ENCODE data around the gene NRP2. TPM values are rescaled to one million over a fixed set of nuclear protein-coding genes. Genes with fewer than 3 reads are reported as not detected.

NRP2 gene
- total and polyA plus RNA-seq, 2 donors: 6.4 to 11.7 TPM

- Histone ChIP-seq H3K36me3 (ENCODE audit: control insufficient read depth in 2 of 2, insufficient read depth in 2 of 2, low read length in 1 of 2) (no peaks in the 10 kb centered on the region), H3K27me3 (ENCODE audit: control insufficient read depth in 2 of 2, insufficient read depth in 1 of 2, low read length in 1 of 2) (no peaks in the 10 kb centered on the region), H3K4me3 (ENCODE audit: low read length in 2 of 2) (no peak overlapping the region), H3K27ac (ENCODE audit: low read depth in 1 of 2, low read length in 1 of 2) (no peak overlapping the region), H3K4me1 (ENCODE audit: control insufficient read depth in 2 of 2, insufficient read depth in 2 of 2, low read length in 2 of 2) (no peaks in the 10 kb centered on the region), H3K9me3 (ENCODE audit: control insufficient read depth in 2 of 2, insufficient read depth in 1 of 2, low read length in 1 of 2) (no peaks in the 10 kb centered on the region)
- no peak for DNase-seq (ENCODE audit: low read depth in 6 of 9, low spot score in 9 of 9)
- WGBS: 91% methylated on average over 1 of the region's 1 CpG
Observed at GRCh38 chr2:205673312-205673711, 9.0 kb upstream of the NRP2 start.

GRCh38 chr2:205675861-205676516, 6.3 kb upstream of the NRP2 start:
- WGBS: 48% methylated on average over 7 of the region's 7 CpGs
- Histone ChIP-seq H3K4me1 (ENCODE audit: control insufficient read depth in 2 of 2, insufficient read depth in 2 of 2, low read length in 2 of 2) (no peaks in the 10 kb centered on the region), H3K27ac (ENCODE audit: low read depth in 1 of 2, low read length in 1 of 2) (no peak overlapping the region), H3K4me3 (ENCODE audit: low read length in 2 of 2) (no peak overlapping the region), H3K9me3 (ENCODE audit: control insufficient read depth in 2 of 2, insufficient read depth in 1 of 2, low read length in 1 of 2) (no peaks in the 10 kb centered on the region), H3K36me3 (ENCODE audit: control insufficient read depth in 2 of 2, insufficient read depth in 2 of 2, low read length in 1 of 2) (no peaks in the 10 kb centered on the region), H3K27me3 (ENCODE audit: control insufficient read depth in 2 of 2, insufficient read depth in 1 of 2, low read length in 1 of 2) (peaks cover 4 to 17% of the 10 kb centered on the region in 2 donors)
- peak in 2 of 9 donors; percentile 24 to 48 for DNase-seq (ENCODE audit: low read depth in 6 of 9, low spot score in 9 of 9)

- WGBS: 88% methylated on average over 9 of the region's 9 CpGs
- H3K27me3 ChIP-seq (ENCODE audit: control insufficient read depth in 2 of 2, insufficient read depth in 1 of 2, low read length in 1 of 2): peaks cover 23 to 43% of the 10 kb centered on the region in 2 donors
- H3K9me3 ChIP-seq (ENCODE audit: control insufficient read depth in 2 of 2, insufficient read depth in 1 of 2, low read length in 1 of 2): no peaks in the 10 kb centered on the region
- peak overlapping the region in 1 of 2 donors; percentile 53 for H3K27ac ChIP-seq (ENCODE audit: low read depth in 1 of 2, low read length in 1 of 2)
- peak in 1 of 9 donors; percentile 19 for DNase-seq (ENCODE audit: low read depth in 6 of 9, low spot score in 9 of 9)
- H3K4me1 ChIP-seq (ENCODE audit: control insufficient read depth in 2 of 2, insufficient read depth in 2 of 2, low read length in 2 of 2): peaks cover 0 to 8% of the 10 kb centered on the region in 2 donors
- H3K36me3 ChIP-seq (ENCODE audit: control insufficient read depth in 2 of 2, insufficient read depth in 2 of 2, low read length in 1 of 2): no peaks in the 10 kb centered on the region
- no peak overlapping the region for H3K4me3 ChIP-seq (ENCODE audit: low read length in 2 of 2)
Observed at GRCh38 chr2:205678541-205679142, 3.7 kb upstream of the NRP2 start.

GRCh38 chr2:205679410-205680009, 2.8 kb upstream of the NRP2 start:
- 73% methylated on average over 5 of the region's 5 CpGs for WGBS
- no peak for DNase-seq (ENCODE audit: low read depth in 6 of 9, low spot score in 9 of 9)
- Histone ChIP-seq H3K4me3 (ENCODE audit: low read length in 2 of 2) (no peak overlapping the region), H3K4me1 (ENCODE audit: control insufficient read depth in 2 of 2, insufficient read depth in 2 of 2, low read length in 2 of 2) (peaks cover 0 to 8% of the 10 kb centered on the region in 2 donors), H3K27ac (ENCODE audit: low read depth in 1 of 2, low read length in 1 of 2) (peak overlapping the region in 1 of 2 donors; percentile 21), H3K36me3 (ENCODE audit: control insufficient read depth in 2 of 2, insufficient read depth in 2 of 2, low read length in 1 of 2) (no peaks in the 10 kb centered on the region), H3K9me3 (ENCODE audit: control insufficient read depth in 2 of 2, insufficient read depth in 1 of 2, low read length in 1 of 2) (no peaks in the 10 kb centered on the region), H3K27me3 (ENCODE audit: control insufficient read depth in 2 of 2, insufficient read depth in 1 of 2, low read length in 1 of 2) (peaks cover 31 to 52% of the 10 kb centered on the region in 2 donors)

- H3K27ac ChIP-seq (ENCODE audit: low read depth in 1 of 2, low read length in 1 of 2): no peak overlapping the region
Observed at GRCh38 chr2:205680067-205680466, 2.2 kb upstream of the NRP2 start.

GRCh38 chr2:205680903-205681302, 1.4 kb upstream of the NRP2 start:
- peaks cover 0 to 8% of the 10 kb centered on the region in 2 donors for H3K4me1 ChIP-seq (ENCODE audit: control insufficient read depth in 2 of 2, insufficient read depth in 2 of 2, low read length in 2 of 2)
- no peaks in the 10 kb centered on the region for H3K9me3 ChIP-seq (ENCODE audit: control insufficient read depth in 2 of 2, insufficient read depth in 1 of 2, low read length in 1 of 2)
- H3K36me3 ChIP-seq (ENCODE audit: control insufficient read depth in 2 of 2, insufficient read depth in 2 of 2, low read length in 1 of 2): no peaks in the 10 kb centered on the region
- no peak overlapping the region for H3K4me3 ChIP-seq (ENCODE audit: low read length in 2 of 2)
- WGBS: 71% methylated on average over 4 of the region's 4 CpGs
- no peak for DNase-seq (ENCODE audit: low read depth in 6 of 9, low spot score in 9 of 9)
- peaks cover 45 to 66% of the 10 kb centered on the region in 2 donors for H3K27me3 ChIP-seq (ENCODE audit: control insufficient read depth in 2 of 2, insufficient read depth in 1 of 2, low read length in 1 of 2)
- H3K27ac ChIP-seq (ENCODE audit: low read depth in 1 of 2, low read length in 1 of 2): no peak overlapping the region

More at GRCh38 chr2:205680067-205680466, 2.2 kb upstream of the NRP2 start:
- peak in 4 of 9 donors; percentile 37 to 70 (median 41) for DNase-seq (ENCODE audit: low read depth in 6 of 9, low spot score in 9 of 9)
- no peaks in the 10 kb centered on the region for H3K9me3 ChIP-seq (ENCODE audit: control insufficient read depth in 2 of 2, insufficient read depth in 1 of 2, low read length in 1 of 2)
- peaks cover 36 to 58% of the 10 kb centered on the region in 2 donors for H3K27me3 ChIP-seq (ENCODE audit: control insufficient read depth in 2 of 2, insufficient read depth in 1 of 2, low read length in 1 of 2)
- H3K4me1 ChIP-seq (ENCODE audit: control insufficient read depth in 2 of 2, insufficient read depth in 2 of 2, low read length in 2 of 2): peaks cover 0 to 8% of the 10 kb centered on the region in 2 donors
- H3K36me3 ChIP-seq (ENCODE audit: control insufficient read depth in 2 of 2, insufficient read depth in 2 of 2, low read length in 1 of 2): no peaks in the 10 kb centered on the region
- no peak overlapping the region for H3K4me3 ChIP-seq (ENCODE audit: low read length in 2 of 2)
- WGBS: 20% methylated on average over 3 of the region's 3 CpGs

- H3K4me3 ChIP-seq (ENCODE audit: low read length in 2 of 2): peak overlapping the region; percentile 23 to 26
- H3K27ac ChIP-seq (ENCODE audit: low read depth in 1 of 2, low read length in 1 of 2): peak overlapping the region in 1 of 2 donors; percentile 33
- H3K27me3 ChIP-seq (ENCODE audit: control insufficient read depth in 2 of 2, insufficient read depth in 1 of 2, low read length in 1 of 2): peaks cover 51 to 73% of the 10 kb centered on the region in 2 donors
- H3K36me3 ChIP-seq (ENCODE audit: control insufficient read depth in 2 of 2, insufficient read depth in 2 of 2, low read length in 1 of 2): no peaks in the 10 kb centered on the region
- H3K9me3 ChIP-seq (ENCODE audit: control insufficient read depth in 2 of 2, insufficient read depth in 1 of 2, low read length in 1 of 2): no peaks in the 10 kb centered on the region
- H3K4me1 ChIP-seq (ENCODE audit: control insufficient read depth in 2 of 2, insufficient read depth in 2 of 2, low read length in 2 of 2): peaks cover 0 to 15% of the 10 kb centered on the region in 2 donors
- DNase-seq (ENCODE audit: low read depth in 6 of 9, low spot score in 9 of 9): peak in 1 of 9 donors; percentile 15
- 9% methylated on average over 49 of the region's 49 CpGs for WGBS
Observed at GRCh38 chr2:205681401-205682238, 681 bp upstream of the NRP2 start.

- Histone ChIP-seq H3K36me3 (ENCODE audit: control insufficient read depth in 2 of 2, insufficient read depth in 2 of 2, low read length in 1 of 2) (no peaks in the 10 kb centered on the region), H3K9me3 (ENCODE audit: control insufficient read depth in 2 of 2, insufficient read depth in 1 of 2, low read length in 1 of 2) (no peaks in the 10 kb centered on the region), H3K4me1 (ENCODE audit: control insufficient read depth in 2 of 2, insufficient read depth in 2 of 2, low read length in 2 of 2) (peaks cover 0 to 16% of the 10 kb centered on the region in 2 donors), H3K27ac (ENCODE audit: low read depth in 1 of 2, low read length in 1 of 2) (no peak overlapping the region), H3K4me3 (ENCODE audit: low read length in 2 of 2) (peak overlapping the region; percentile 23 to 42), H3K27me3 (ENCODE audit: control insufficient read depth in 2 of 2, insufficient read depth in 1 of 2, low read length in 1 of 2) (peaks cover 66 to 86% of the 10 kb centered on the region in 2 donors)
- WGBS: 20% methylated on average over 10 of the region's 10 CpGs
- no peak for DNase-seq (ENCODE audit: low read depth in 6 of 9, low spot score in 9 of 9)
Observed at GRCh38 chr2:205682971-205683501, 735 bp downstream of the NRP2 start.
